Astrocyte of the cerebellum (primary cell): ENCODE data around the gene POU2AF3.

Experiments used
- DNase-seq: peaks from one replicate; pipeline ENCODE4 v3.0.0-alpha.2; 2011; ENCODE audit warnings: low read depth
- H3K4me3 ChIP-seq: 2 replicates; pipeline ENCODE4 v1.5.1; 2011; ENCODE audit warnings: mild to moderate bottlenecking, low read depth, low read length, moderate library complexity
- in situ Hi-C: cut with HindIII; loops from 2 replicates; pipeline ENCODE4 v1.10.0; 2017; ENCODE audit warnings: low sequenced_read_pairs
- TF ChIP-seq, protein P1 (sequence below): IDR thresholded peaks from 2 replicates; pipeline ENCODE4 v1.5.1; 2012; ENCODE audit warnings: low read length, low read depth, moderate library complexity, mild to moderate bottlenecking; ENCODE audit errors: missing control alignments

Gene POU2AF3

DNA sequence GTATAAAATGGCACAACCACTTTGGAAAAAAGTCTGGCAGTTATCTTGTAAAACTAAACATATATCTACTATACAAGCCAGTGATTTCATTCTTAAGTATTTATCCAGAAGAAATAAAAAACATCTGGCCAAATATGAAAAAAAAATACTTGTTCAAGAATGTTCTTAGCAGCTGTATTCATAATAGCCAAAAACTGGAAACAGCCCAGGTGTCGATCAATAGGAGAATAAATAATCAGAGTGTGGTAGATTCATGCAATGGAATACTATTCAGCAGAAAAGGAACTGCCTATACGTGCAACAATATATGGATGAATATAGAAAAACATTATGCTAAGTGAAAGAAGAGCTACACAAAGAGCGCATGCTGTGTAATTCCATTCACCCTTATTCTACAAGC, 44.0 kb downstream of the POU2AF3 start:
- TF ChIP-seq, protein P1, sequence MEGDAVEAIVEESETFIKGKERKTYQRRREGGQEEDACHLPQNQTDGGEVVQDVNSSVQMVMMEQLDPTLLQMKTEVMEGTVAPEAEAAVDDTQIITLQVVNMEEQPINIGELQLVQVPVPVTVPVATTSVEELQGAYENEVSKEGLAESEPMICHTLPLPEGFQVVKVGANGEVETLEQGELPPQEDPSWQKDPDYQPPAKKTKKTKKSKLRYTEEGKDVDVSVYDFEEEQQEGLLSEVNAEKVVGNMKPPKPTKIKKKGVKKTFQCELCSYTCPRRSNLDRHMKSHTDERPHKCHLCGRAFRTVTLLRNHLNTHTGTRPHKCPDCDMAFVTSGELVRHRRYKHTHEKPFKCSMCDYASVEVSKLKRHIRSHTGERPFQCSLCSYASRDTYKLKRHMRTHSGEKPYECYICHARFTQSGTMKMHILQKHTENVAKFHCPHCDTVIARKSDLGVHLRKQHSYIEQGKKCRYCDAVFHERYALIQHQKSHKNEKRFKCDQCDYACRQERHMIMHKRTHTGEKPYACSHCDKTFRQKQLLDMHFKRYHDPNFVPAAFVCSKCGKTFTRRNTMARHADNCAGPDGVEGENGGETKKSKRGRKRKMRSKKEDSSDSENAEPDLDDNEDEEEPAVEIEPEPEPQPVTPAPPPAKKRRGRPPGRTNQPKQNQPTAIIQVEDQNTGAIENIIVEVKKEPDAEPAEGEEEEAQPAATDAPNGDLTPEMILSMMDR = no peak
- DNase-seq = no peak
- H3K4me3 ChIP-seq = no peak overlapping the region
- in situ Hi-C loops = no loop called here

DNA sequence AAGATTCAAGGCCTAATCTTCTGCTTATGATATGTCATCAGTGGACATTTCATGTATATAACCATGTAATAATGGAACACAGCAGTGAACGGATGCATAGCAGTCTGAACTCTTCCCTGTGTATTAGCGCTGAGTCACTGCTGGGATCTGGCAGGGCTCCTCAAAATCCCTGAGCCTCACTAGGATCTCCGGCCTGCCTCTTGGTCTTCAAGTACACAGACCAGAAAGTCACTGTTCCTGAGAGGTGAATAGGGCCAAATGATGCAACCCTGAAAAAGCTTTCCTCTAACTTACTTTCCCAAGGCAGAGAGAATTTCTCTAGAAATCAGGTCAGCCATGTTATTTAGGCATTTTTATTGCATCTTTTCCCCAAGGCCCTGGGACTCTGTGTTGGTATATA, 45.7 kb downstream of the POU2AF3 start:
- TF ChIP-seq, protein P1 = no peak
- no peak for DNase-seq
- H3K4me3 ChIP-seq = no peak overlapping the region
- in situ Hi-C loops = no loop called here

GRCh38 chr11:111347002-111347722, 48.8 kb downstream of the POU2AF3 start:
- H3K4me3 ChIP-seq = no peak overlapping the region
- TF ChIP-seq, protein P1 = no peak
- no peak for DNase-seq
- in situ Hi-C loops = no loop called here

- TF ChIP-seq, protein P1 = no peak
- no peak for DNase-seq
- no peak overlapping the region for H3K4me3 ChIP-seq
- in situ Hi-C loops = no loop called here
These were observed 49.4 kb downstream of the POU2AF3 start for GRCh38 chr11:111347723-111348115.

- no peak for DNase-seq
- in situ Hi-C loops = no loop called here
- H3K4me3 ChIP-seq = no peak overlapping the region
- TF ChIP-seq, protein P1 = no peak
These were observed 49.8 kb downstream of the POU2AF3 start for GRCh38 chr11:111348147-111348546.

DNA sequence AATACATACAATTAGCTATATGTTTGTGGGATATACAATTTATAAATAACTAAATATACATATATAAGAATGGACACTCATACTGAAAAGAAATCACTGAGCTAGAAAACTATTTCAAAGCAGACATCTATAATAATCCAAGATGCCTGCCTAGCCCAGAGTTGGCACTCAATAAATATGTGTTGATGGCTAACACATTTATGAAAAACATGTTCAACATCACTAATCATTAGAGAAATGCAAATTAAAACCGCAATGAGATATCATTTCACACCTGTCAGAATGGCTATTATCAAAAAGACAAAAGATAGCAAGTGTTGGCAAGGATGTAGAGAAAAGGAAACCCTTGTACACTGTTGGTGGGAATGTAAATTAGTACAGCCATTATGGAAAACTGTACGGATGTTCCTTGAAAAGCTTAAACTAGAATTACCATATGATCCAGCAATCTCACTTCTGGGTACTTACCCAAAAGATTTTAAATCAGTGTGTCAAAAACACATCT, 50.9 kb downstream of the POU2AF3 start:
- no peak for DNase-seq
- H3K4me3 ChIP-seq = no peak overlapping the region
- TF ChIP-seq, protein P1 = no peak
- in situ Hi-C loops = no loop called here
